ENCODE results near the gene FAM72A.
"Not testable (repeated sequence)": the region's sequence is repeated elsewhere in the genome, so short reads cannot be mapped to it uniquely, and the experiment has no call there.

Gene FAM72A

GRCh38 chr1:206167350-206168029, 35.1 kb downstream of the FAM72A start:
- DNase-seq = not testable (repeated sequence)

- no peak for DNase-seq
Measured at GRCh38 chr1:206145771-206146290, 56.8 kb downstream of the FAM72A start.

- DNase-seq = no peak
Measured at GRCh38 chr1:206144605-206145004, 58.0 kb downstream of the FAM72A start.

GRCh38 chr1:206143537-206144172, 59.0 kb downstream of the FAM72A start:
- no peak for DNase-seq

GRCh38 chr1:206142770-206143169, 59.9 kb downstream of the FAM72A start:
- DNase-seq = no peak

GRCh38 chr1:206142011-206142410, 60.6 kb downstream of the FAM72A start:
- no peak for DNase-seq

- DNase-seq = no peak
Measured at GRCh38 chr1:206136241-206136640, 66.4 kb downstream of the FAM72A start.

Data from kidney glomerular epithelial cell (primary cell).